Measurements from ENCODE around the gene PDE4D. TPM values are rescaled to one million over a fixed set of nuclear protein-coding genes. Genes with fewer than 3 reads are reported as not detected.

Gene PDE4D
- total RNA-seq, 2 experiments from 2014 or later: 164 to 175 TPM

GRCh38 chr5:59608745-59609144, 284.8 kb downstream of the PDE4D start:
- CTCF ChIA-PET: no interaction called here
- Histone ChIP-seq H3K9me3 (ENCODE audit: control insufficient read depth in 1 of 2, insufficient read depth in 1 of 2, low read length in 2 of 2) (no peaks in the 10 kb centered on the region), H3K36me3 (ENCODE audit: insufficient read depth, low read length) (no peaks in the 10 kb centered on the region), H3K27ac (ENCODE audit: low read depth in 1 of 2, low read length in 2 of 2) (no peak overlapping the region), H3K4me1 (ENCODE audit: insufficient read depth, low read length) (no peaks in the 10 kb centered on the region), H3K4me3 (ENCODE audit: low read length) (no peak overlapping the region), H3K27me3 (ENCODE audit: control insufficient read depth in 1 of 2, insufficient read depth in 2 of 2, low read length in 2 of 2) (no peaks in the 10 kb centered on the region)
- Mint-ChIP-seq H3K27me3 (peaks cover 16% of the 10 kb centered on the region), H3K4me3 (no peak overlapping the region), H3K9me3 (no peaks in the 10 kb centered on the region), H3K4me1 (ENCODE audit: low read depth) (no peaks in the 10 kb centered on the region), H3K36me3 (ENCODE audit: low read depth) (no peaks in the 10 kb centered on the region), H3K27ac (no peak overlapping the region)
- ATAC-seq (ENCODE audit: poor library complexity) (no peak), DNase-seq (no peak)
- TF ChIP-seq CTCF (IDR thresholded peaks at IDR 0.05): no peak
- intact Hi-C loops (cut with DNase I, micrococcal nuclease): no loop called here
- POLR2A ChIA-PET: no interaction called here

- no peak for DNase-seq
- no peaks in the 10 kb centered on the region for H3K36me3 ChIP-seq (ENCODE audit: insufficient read depth, low read length)
- ChIA-PET CTCF (no interaction called here), POLR2A (no interaction called here)
- Mint-ChIP-seq H3K9me3 (no peaks in the 10 kb centered on the region), H3K36me3 (ENCODE audit: low read depth) (no peaks in the 10 kb centered on the region), H3K27ac (no peak overlapping the region), H3K4me3 (no peak overlapping the region), H3K4me1 (ENCODE audit: low read depth) (no peaks in the 10 kb centered on the region), H3K27me3 (peaks cover 16% of the 10 kb centered on the region)
- H3K4me1 ChIP-seq (ENCODE audit: insufficient read depth, low read length): no peaks in the 10 kb centered on the region
- no peak for ATAC-seq (ENCODE audit: poor library complexity)
- no peak overlapping the region for H3K27ac ChIP-seq (ENCODE audit: low read depth in 1 of 2, low read length in 2 of 2)
- no peaks in the 10 kb centered on the region for H3K9me3 ChIP-seq (ENCODE audit: control insufficient read depth in 1 of 2, insufficient read depth in 1 of 2, low read length in 2 of 2)
- no peak overlapping the region for H3K4me3 ChIP-seq (ENCODE audit: low read length)
- H3K27me3 ChIP-seq (ENCODE audit: control insufficient read depth in 1 of 2, insufficient read depth in 2 of 2, low read length in 2 of 2): no peaks in the 10 kb centered on the region
- intact Hi-C loops (cut with DNase I, micrococcal nuclease): no loop called here
- TF ChIP-seq CTCF (IDR thresholded peaks at IDR 0.05): no peak
Observed at GRCh38 chr5:59607138-59607765, 286.3 kb downstream of the PDE4D start.

GRCh38 chr5:59605915-59606314, 287.6 kb downstream of the PDE4D start:
- Histone ChIP-seq H3K27ac (ENCODE audit: low read depth in 1 of 2, low read length in 2 of 2) (no peak overlapping the region), H3K9me3 (ENCODE audit: control insufficient read depth in 1 of 2, insufficient read depth in 1 of 2, low read length in 2 of 2) (no peaks in the 10 kb centered on the region), H3K4me1 (ENCODE audit: insufficient read depth, low read length) (no peaks in the 10 kb centered on the region), H3K36me3 (ENCODE audit: insufficient read depth, low read length) (no peaks in the 10 kb centered on the region), H3K27me3 (ENCODE audit: control insufficient read depth in 1 of 2, insufficient read depth in 2 of 2, low read length in 2 of 2) (no peaks in the 10 kb centered on the region), H3K4me3 (ENCODE audit: low read length) (no peak overlapping the region)
- CTCF ChIA-PET: no interaction called here
- no peaks in the 10 kb centered on the region for H3K36me3 Mint-ChIP-seq (ENCODE audit: low read depth)
- no peak for ATAC-seq (ENCODE audit: poor library complexity)
- intact Hi-C loops (cut with DNase I, micrococcal nuclease): no loop called here
- no peak overlapping the region for H3K4me3 Mint-ChIP-seq
- POLR2A ChIA-PET: no interaction called here
- DNase-seq: no peak
- H3K27ac Mint-ChIP-seq: no peak overlapping the region
- peaks cover 16% of the 10 kb centered on the region for H3K27me3 Mint-ChIP-seq
- TF ChIP-seq CTCF (IDR thresholded peaks at IDR 0.05): no peak
- H3K9me3 Mint-ChIP-seq: no peaks in the 10 kb centered on the region
- no peaks in the 10 kb centered on the region for H3K4me1 Mint-ChIP-seq (ENCODE audit: low read depth)
